ENCODE measurements around the gene ADAM8.

ADAM8 gene

GRCh38 chr10:133258066-133258817 is 18.4 kb downstream of the ADAM8 start:
- Histone ChIP-seq H3K4me3 (peak overlapping the region; percentile 19 to 75 (median 48); a peak in 18 of 20 replicates), H3K9ac (peak overlapping the region; percentile 79 to 95 (median 86)), H3K4me2 (peak overlapping the region; percentile 86 to 100 (median 99))

GRCh38 chr10:133257489-133258065 is 19.1 kb downstream of the ADAM8 start:
- H3K36me3 ChIP-seq = no peaks in the 10 kb centered on the region
- H3K4me1 ChIP-seq = peaks cover 75 to 93% (median 90%) of the 10 kb centered on the region in 10 experiments
- TF ChIP-seq Cebpa-rat (IDR thresholded peaks at IDR 0.05) = no peak
- H3K4me2 ChIP-seq = peak overlapping the region; percentile 86 to 100 (median 99)
- H3K9ac ChIP-seq = peak overlapping the region; percentile 79 to 95 (median 86)
- peaks cover 0 to 16% (median 0%) of the 10 kb centered on the region in 11 experiments; a peak in 4 of 22 replicates for H4K20me1 ChIP-seq
- peak overlapping the region; percentile 19 to 75 (median 48); a peak in 19 of 20 replicates for H3K4me3 ChIP-seq
- peaks cover 0 to 7% (median 0%) of the 10 kb centered on the region in 11 experiments; a peak in 9 of 22 replicates for H3K27me3 ChIP-seq
- H3K27ac ChIP-seq = peak overlapping the region; percentile 91 to 100 (median 97)
- no peaks in the 10 kb centered on the region for H3K9me3 ChIP-seq (replicated peaks in 1 of 11)

More at GRCh38 chr10:133258066-133258817, 18.4 kb downstream of the ADAM8 start:
- Histone ChIP-seq H3K36me3 (no peaks in the 10 kb centered on the region), H3K9me3 (replicated peaks in 1 of 11) (no peaks in the 10 kb centered on the region), H3K4me1 (peaks cover 82 to 93% (median 91%) of the 10 kb centered on the region in 10 experiments), H3K27me3 (peaks cover 0 to 14% (median 3%) of the 10 kb centered on the region in 11 experiments; a peak in 10 of 22 replicates), H4K20me1 (peaks cover 0 to 20% (median 0%) of the 10 kb centered on the region in 11 experiments; a peak in 4 of 22 replicates), H3K27ac (peak overlapping the region; percentile 91 to 100 (median 97))
- TF ChIP-seq Cebpa-rat (IDR thresholded peaks at IDR 0.05) = no peak

- Histone ChIP-seq H3K4me1 (peaks cover 58 to 86% (median 74%) of the 10 kb centered on the region in 10 experiments), H4K20me1 (peaks cover 0 to 16% (median 0%) of the 10 kb centered on the region in 11 experiments; a peak in 4 of 22 replicates), H3K4me2 (peak overlapping the region in 10 of 11 experiments; percentile 18 to 100 (median 98); a peak in 15 of 22 replicates), H3K27ac (peak overlapping the region in 6 of 11 experiments; percentile 7 to 100 (median 61); a peak in 10 of 22 replicates), H3K9me3 (replicated peaks in 1 of 11) (no peaks in the 10 kb centered on the region), H3K9ac (0 out of 22 replicates have a peak overlapping the region, but pooled peaks of 2 of the 11 experiments have one; percentile 3 to 32), H3K4me3 (no peak overlapping the region), H3K36me3 (no peaks in the 10 kb centered on the region), H3K27me3 (peaks cover 0 to 7% (median 2%) of the 10 kb centered on the region in 11 experiments; a peak in 6 of 22 replicates)
- no peak for TF ChIP-seq Cebpa-rat (IDR thresholded peaks at IDR 0.05)
Observed at GRCh38 chr10:133255323-133255722, 21.3 kb downstream of the ADAM8 start.

- Histone ChIP-seq H3K27ac (peak overlapping the region in 10 of 11 experiments; percentile 3 to 100 (median 57); a peak in 18 of 22 replicates), H3K4me3 (no peak overlapping the region), H4K20me1 (peaks cover 0 to 11% (median 0%) of the 10 kb centered on the region in 11 experiments; a peak in 3 of 22 replicates), H3K4me2 (peak overlapping the region; percentile 16 to 100 (median 93)), H3K9ac (peak overlapping the region; percentile 3 to 54 (median 42); a peak in 16 of 22 replicates), H3K9me3 (replicated peaks in 1 of 11) (no peaks in the 10 kb centered on the region), H3K4me1 (peaks cover 50 to 78% (median 66%) of the 10 kb centered on the region in 10 experiments), H3K36me3 (no peaks in the 10 kb centered on the region), H3K27me3 (peaks cover 0 to 11% (median 4%) of the 10 kb centered on the region in 11 experiments; a peak in 7 of 22 replicates)
- no peak for TF ChIP-seq Cebpa-rat (IDR thresholded peaks at IDR 0.05)
Observed at GRCh38 chr10:133254421-133255120, 22.1 kb downstream of the ADAM8 start.

GRCh38 chr10:133253361-133253955 is 23.2 kb downstream of the ADAM8 start:
- peak in 3 of 11 experiments; percentile 18 to 36 (median 34); a peak in 3 of 22 replicates for TF ChIP-seq Cebpa-rat (IDR thresholded peaks at IDR 0.05)

GRCh38 chr10:133252223-133252552 is 24.5 kb downstream of the ADAM8 start:
- H3K9ac ChIP-seq = no peak overlapping the region

More at GRCh38 chr10:133253361-133253955, 23.2 kb downstream of the ADAM8 start:
- H3K4me2 ChIP-seq = peak overlapping the region in 8 of 11 experiments; percentile 25 to 100 (median 62); a peak in 15 of 22 replicates
- H4K20me1 ChIP-seq = peaks cover 0 to 7% (median 0%) of the 10 kb centered on the region in 11 experiments; a peak in 3 of 22 replicates
- peaks cover 43 to 69% (median 58%) of the 10 kb centered on the region in 10 experiments for H3K4me1 ChIP-seq
- no peak overlapping the region for H3K4me3 ChIP-seq
- H3K36me3 ChIP-seq = no peaks in the 10 kb centered on the region
- H3K9ac ChIP-seq = peak overlapping the region in 3 of 11 experiments; percentile 23 to 53 (median 47); a peak in 3 of 22 replicates
- no peaks in the 10 kb centered on the region for H3K9me3 ChIP-seq (replicated peaks in 1 of 11)
- peaks cover 0 to 12% (median 4%) of the 10 kb centered on the region in 11 experiments; a peak in 6 of 22 replicates for H3K27me3 ChIP-seq
- H3K27ac ChIP-seq = peak overlapping the region in 5 of 11 experiments; percentile 20 to 100 (median 61); a peak in 6 of 22 replicates

GRCh38 chr10:133251388-133252222 is 25.1 kb downstream of the ADAM8 start:
- H4K20me1 ChIP-seq = no peaks in the 10 kb centered on the region
- 0 out of 22 replicates have a peak overlapping the region, but pooled peaks of 1 of the 11 experiments have one; percentile 31 for H3K9ac ChIP-seq
- no peaks in the 10 kb centered on the region for H3K36me3 ChIP-seq
- H3K4me1 ChIP-seq = peaks cover 36 to 62% (median 50%) of the 10 kb centered on the region in 10 experiments
- H3K9me3 ChIP-seq (replicated peaks in 1 of 11) = no peaks in the 10 kb centered on the region
- H3K27ac ChIP-seq = no peak overlapping the region; a peak in 1 of 22 replicates
- peaks cover 0 to 12% (median 4%) of the 10 kb centered on the region in 11 experiments; a peak in 6 of 22 replicates for H3K27me3 ChIP-seq
- no peak overlapping the region for H3K4me3 ChIP-seq
- no peak for TF ChIP-seq Cebpa-rat (IDR thresholded peaks at IDR 0.05)
- peak overlapping the region in 2 of 11 experiments; percentile 20 to 37; a peak in 4 of 22 replicates for H3K4me2 ChIP-seq

More at GRCh38 chr10:133252223-133252552, 24.5 kb downstream of the ADAM8 start:
- TF ChIP-seq Cebpa-rat (IDR thresholded peaks at IDR 0.05) = no peak
- Histone ChIP-seq H4K20me1 (no peaks in the 10 kb centered on the region), H3K4me1 (peaks cover 36 to 62% (median 51%) of the 10 kb centered on the region in 10 experiments), H3K27me3 (peaks cover 0 to 12% (median 4%) of the 10 kb centered on the region in 11 experiments; a peak in 6 of 22 replicates), H3K4me3 (no peak overlapping the region), H3K4me2 (peak overlapping the region in 2 of 11 experiments; percentile 20 to 37; a peak in 3 of 22 replicates), H3K36me3 (no peaks in the 10 kb centered on the region), H3K27ac (no peak overlapping the region), H3K9me3 (replicated peaks in 1 of 11) (no peaks in the 10 kb centered on the region)

All from BLaER1 treated with 17β-estradiol and CSF1 and Interleukin-3, amounts not matched to agents 10 nM and 100 nM (cell line).